Activated CD4-positive, alpha-beta T cell treated with anti-CD3 and anti-CD28 coated beads for 4 hours (primary cell): Measurements from ENCODE around the gene TDRD12.
"Not testable (repeated sequence)": the region's sequence is repeated elsewhere in the genome, so short reads cannot be mapped to it uniquely, and the experiment has no call there.

Experiments
- DNase-seq, 2 donors: peaks; one replicate each; pipeline ENCODE4 v3.0.0-alpha.2; 2020

TDRD12 gene

GRCh38 chr19:32746631-32747196 is 27.1 kb downstream of the TDRD12 start:
- DNase-seq, result peak in 1 of 2 donors; percentile 3

DNA sequence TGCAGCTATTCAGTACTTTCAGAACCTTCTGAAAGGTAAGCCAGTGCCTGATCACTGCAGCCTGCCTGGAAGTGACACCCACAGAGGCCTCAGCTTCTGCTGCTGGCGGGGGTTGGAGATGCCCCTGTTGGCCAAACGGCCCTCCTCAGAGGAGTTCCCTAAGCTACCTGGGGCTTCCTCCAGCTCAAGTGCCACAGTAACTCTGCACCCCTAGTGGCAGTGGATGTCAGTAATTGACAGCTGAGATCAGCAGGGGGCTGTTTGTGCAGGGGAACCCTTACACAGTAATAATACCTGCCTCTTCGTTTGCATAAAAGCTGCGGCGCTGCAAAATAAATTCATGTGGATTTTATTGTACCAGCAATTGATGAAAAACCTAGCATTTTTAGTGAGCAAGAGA is 28.9 kb downstream of the TDRD12 start:
- DNase-seq, result peak in 1 of 2 donors; percentile 11

GRCh38 chr19:32748948-32749347 is 29.4 kb downstream of the TDRD12 start:
- no peak for DNase-seq

- DNase-seq, result no peak
Observed at GRCh38 chr19:32749361-32749760, 29.8 kb downstream of the TDRD12 start.

DNA sequence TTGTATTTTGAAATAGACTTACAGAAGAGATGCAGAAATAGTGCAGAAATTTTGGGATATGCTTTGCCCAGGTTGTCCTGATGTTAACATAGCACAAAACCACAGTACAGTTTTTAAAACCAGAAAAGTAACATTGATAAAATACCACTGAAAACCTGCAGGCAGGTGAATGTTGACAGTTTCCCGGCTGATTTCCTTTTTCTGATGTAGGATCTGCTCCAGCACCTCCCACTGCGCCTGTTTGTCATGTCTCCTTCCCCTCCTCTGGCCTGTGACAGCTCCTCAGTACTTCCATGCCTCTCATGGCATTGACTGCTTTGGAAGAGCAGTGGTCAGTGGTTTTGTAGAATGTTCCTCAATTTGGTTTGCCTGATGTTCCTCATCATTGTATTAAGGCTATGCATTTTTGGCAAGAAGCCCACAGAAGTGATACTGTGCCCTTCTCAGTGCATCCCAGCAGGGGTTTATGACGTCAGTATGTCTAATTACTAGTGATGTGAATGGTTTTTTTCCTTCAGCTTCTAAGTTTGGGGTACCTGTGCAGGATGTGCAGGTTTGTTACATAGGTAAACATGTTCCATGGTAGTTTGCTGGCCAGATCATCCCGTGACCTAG is 31.0 kb downstream of the TDRD12 start:
- DNase-seq, result no peak

GRCh38 chr19:32751066-32751465 is 31.5 kb downstream of the TDRD12 start:
- no peak for DNase-seq

DNA sequence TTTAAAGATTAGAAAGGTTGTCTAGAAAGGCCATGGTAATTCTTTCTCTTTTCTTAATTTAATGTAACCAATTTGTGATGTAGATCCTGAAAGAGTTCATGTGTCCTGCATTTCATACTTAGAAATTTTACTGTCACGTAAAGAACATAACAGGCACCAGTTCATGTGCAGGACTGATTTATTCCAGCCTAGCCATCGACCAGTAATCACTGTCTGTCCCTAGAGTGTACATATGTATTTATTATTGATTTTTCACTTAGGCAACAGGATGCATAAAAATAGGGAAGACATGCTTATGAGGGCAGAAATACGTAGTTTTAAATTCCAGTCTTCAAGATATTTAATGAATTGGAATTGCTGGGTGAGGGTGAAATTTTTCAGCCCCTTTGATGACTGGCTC is 37.6 kb downstream of the TDRD12 start:
- no peak for DNase-seq

DNA sequence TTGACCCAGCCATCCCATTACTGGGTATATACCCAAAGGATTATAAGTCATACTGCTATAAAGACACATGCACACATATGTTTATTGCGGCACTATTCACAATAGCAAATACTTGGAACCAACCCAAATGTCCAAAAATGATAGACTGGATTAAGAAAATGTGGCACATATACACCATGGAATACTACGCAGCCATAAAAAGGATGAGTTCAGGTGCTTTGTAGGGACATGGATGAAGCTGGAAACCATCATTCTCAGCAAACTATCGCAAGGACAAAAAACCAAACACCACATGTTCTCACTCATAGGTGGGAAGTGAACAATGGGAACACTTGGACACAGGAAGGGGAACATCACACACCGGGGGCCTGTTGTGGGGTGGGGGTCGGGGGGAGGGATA is 45.8 kb downstream of the TDRD12 start:
- not testable (repeated sequence) for DNase-seq

GRCh38 chr19:32767951-32768679 is 48.5 kb downstream of the TDRD12 start:
- no peak for DNase-seq

DNA sequence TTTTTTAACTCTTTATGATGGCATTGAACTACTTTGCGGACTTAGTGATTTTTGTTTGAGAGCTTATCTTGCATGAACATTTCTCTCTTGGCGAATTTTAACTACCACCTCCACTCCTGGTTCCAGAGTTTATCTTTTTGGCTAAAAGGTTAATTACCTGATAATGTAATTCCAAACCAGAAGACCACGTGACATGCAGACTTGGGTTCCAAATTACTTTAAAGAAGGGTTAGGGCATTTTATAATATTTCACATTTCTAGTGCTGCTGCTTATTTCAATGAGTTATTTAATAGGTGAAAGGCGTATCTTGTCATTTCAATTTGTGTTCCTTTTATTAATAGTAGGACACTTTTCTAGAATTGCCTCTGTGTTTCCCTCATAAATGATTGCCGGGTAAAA is 52.0 kb downstream of the TDRD12 start:
- no peak for DNase-seq

- DNase-seq, result no peak
Observed at GRCh38 chr19:32773126-32773525, 53.6 kb downstream of the TDRD12 start.

GRCh38 chr19:32779082-32779481 is 59.5 kb downstream of the TDRD12 start:
- DNase-seq, result no peak

GRCh38 chr19:32781280-32781679 is 61.7 kb downstream of the TDRD12 start:
- no peak for DNase-seq

DNA sequence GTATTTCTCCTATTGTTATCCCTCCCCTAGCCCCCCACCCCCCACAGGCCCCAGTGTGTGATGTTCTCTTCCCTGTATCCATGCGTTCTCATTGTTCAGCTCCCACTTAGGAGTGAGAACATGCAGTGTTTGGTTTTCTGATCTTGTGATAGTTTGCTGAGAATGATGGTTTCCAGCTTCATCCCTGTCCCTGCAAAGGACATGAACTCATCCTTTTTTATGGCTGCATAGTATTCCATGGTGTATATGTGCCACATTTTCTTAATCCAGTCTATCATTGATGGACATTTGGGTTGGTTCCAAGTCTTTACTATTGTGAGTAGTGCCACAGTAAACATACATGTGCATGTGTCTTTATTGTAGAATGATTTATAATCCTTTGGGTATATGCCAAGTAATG is 62.5 kb downstream of the TDRD12 start:
- DNase-seq, result not testable (repeated sequence)

DNA sequence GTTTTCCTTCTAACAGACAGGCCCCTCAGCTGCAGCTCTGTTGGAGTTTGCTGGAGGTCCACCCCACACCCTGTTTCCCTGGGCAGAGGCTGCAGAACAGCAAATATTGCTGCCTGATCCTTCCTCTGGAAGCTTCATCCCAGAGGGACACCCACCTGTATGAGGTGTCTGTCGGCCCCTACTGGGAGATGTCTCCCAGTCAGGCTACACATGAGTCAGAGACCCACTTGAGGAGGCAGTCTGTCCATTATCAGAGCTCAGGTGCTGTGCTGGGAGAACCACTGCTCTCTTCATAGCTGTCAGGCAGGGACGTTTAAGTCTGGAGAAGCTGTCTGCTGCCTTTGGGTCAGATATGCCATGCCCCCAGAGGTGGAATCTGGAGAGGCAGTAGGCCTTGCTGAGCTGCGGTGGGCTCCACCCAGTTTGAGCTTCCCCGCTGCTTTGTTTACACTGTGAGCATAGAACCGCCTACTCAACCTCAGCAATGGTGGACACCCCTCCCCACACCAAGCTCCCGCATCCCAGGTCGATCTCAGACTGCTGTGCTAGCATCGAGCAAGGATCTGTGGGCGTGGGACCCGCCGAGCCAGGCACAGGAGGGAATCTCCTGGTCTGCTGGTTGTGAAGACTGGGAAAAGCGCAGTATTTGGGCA is 67.7 kb downstream of the TDRD12 start:
- DNase-seq, result not testable (repeated sequence)

- DNase-seq, result not testable (repeated sequence)
Observed at GRCh38 chr19:32787895-32788294, 68.3 kb downstream of the TDRD12 start.

GRCh38 chr19:32789429-32789828 is 69.9 kb downstream of the TDRD12 start:
- no peak for DNase-seq

DNA sequence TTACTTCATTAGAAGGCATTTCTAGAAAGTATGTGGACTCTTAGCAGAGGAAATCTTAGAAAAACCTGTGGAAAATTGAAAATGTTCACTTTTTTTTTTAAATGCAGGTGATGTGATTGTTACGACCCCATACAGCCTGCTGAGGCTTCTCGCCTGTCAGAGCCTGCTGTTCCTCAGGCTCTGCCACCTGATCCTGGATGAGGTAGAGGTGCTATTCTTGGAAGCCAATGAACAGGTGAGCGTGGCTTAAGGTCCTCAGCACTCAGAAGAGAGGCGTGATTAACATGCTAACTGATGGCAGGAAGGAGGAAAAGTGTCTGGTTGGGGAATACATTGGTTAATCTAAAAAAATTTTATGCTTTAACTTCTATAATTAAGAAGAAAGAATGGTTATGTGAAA is 78.6 kb downstream of the TDRD12 start:
- DNase-seq, result no peak

- no peak for DNase-seq
Observed at GRCh38 chr19:32800191-32800590, 80.6 kb downstream of the TDRD12 start.

- DNase-seq, result no peak
Observed at GRCh38 chr19:32800754-32801153, 81.2 kb downstream of the TDRD12 start.

GRCh38 chr19:32802840-32803239 is 83.3 kb downstream of the TDRD12 start:
- no peak for DNase-seq

DNA sequence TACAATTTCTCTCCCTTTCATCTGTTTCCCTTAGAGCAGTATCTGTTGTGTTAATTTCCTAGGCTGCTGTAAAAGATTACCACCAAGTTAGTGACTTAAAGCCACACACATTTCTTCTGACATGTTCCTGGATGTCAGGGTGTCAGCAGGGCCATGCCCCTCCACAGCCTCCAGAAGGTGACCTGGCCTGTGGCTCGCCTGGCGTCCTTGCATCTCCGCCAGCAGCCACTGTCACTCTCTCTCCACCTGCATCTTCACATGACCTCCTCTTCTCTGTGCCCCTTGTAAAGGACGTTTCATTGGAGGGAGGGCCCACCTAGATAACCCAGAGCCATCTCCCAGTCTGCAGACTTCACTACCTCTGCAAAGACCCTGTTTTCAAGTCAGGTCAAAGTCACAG is 88.7 kb downstream of the TDRD12 start:
- no peak for DNase-seq

GRCh38 chr19:32809254-32809653 is 89.7 kb downstream of the TDRD12 start:
- no peak for DNase-seq

GRCh38 chr19:32809754-32810153 is 90.2 kb downstream of the TDRD12 start:
- DNase-seq, result no peak
